A549 treated with CORT108297 at 1 μM for 4 hours (cell line): ENCODE results near the gene CXCR2. TPM values are rescaled to one million over a fixed set of nuclear protein-coding genes. Genes with fewer than 3 reads are reported as not detected.

ENCODE experiments used
- total RNA-seq: library from RNA; stranded (reverse); fragments of 200-300 nt; extraction: Qiagen RNA extraction; gene quantifications from 5 replicates; pipeline ENCODE4 v1.2.3, GENCODE V29; 2022

Gene CXCR2
- total RNA-seq: 0.03 to 0.05 TPM in 2 of 5 replicates, not detected in the others

GRCh38 chr2:218125626-218126080 lies at the start of gene CXCR2:
Gene CXCR2, plus strand, starts transcription at chr2:218126028. Its CDS starts 8,774 bp downstream, at chr2:218134802.

DNA sequence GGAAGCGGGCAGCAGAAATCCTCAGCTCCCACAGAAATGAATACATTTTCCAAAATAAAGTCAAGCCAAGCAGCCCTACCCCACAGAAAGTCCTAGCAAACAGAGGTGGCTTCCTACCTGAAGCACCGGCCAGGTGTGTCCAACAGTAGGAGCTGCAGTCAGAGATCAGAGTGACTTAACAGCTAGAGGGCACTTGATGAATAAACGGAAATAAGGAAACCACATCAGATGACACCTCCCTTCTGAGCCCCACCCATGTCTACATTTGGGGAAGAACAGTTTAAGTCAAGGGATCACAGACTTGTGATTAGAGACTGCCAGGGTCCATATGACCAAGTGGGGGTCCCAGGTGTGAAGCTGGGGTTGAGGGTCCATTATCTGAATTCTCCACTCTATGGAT lies 41.0 kb downstream of the CXCR2 start, which contains the start of gene CXCR1:
Gene CXCR1, minus strand, starts transcription at position 172 of the 400 bp plus-strand sequence. CDS start 1,751 bp downstream, outside the sequence.

Other genes with a start within 250 kb of the CXCR2 start
- 5.6 to 15.2 TPM (median 10.9 TPM) in 5 replicates for gene TNS1, start 123.0 kb upstream of the CXCR2 start, total RNA-seq
- gene RUFY4, start 56.8 kb upstream of the CXCR2 start, total RNA-seq: not detected in 5 replicates
- not detected in 5 replicates for gene CXCR1, start 40.9 kb downstream of the CXCR2 start, total RNA-seq
- 286 to 304 TPM (median 295 TPM) in 5 replicates for gene ARPC2, start 91.2 kb downstream of the CXCR2 start, total RNA-seq
- 0.08 to 0.17 TPM (median 0.11 TPM) in 5 replicates for gene GPBAR1, start 135.0 kb downstream of the CXCR2 start, total RNA-seq
- gene AAMP, start 144.1 kb downstream of the CXCR2 start, total RNA-seq: 123 to 183 TPM (median 129 TPM) in 5 replicates
- 51.5 to 73.2 TPM (median 69.8 TPM) in 5 replicates for gene PNKD, start 144.5 kb downstream of the CXCR2 start, total RNA-seq
- 116 to 133 TPM (median 127 TPM) in 5 replicates for gene TMBIM1, start 166.5 kb downstream of the CXCR2 start, total RNA-seq
- gene CATIP, start 230.8 kb downstream of the CXCR2 start, total RNA-seq: 0.15 to 0.21 TPM in 2 of 5 replicates, not detected in the others